GM08714 (cell line): ENCODE data around the gene ASB2.

Experiments used
- H3K4me3 ChIP-seq: fragments of 200-500 bp; sonication (Bioruptor generic); 2 replicates; pipeline ENCODE4 v1.5.1; 2014; ENCODE audit warnings: mild to moderate bottlenecking, low read length, inconsistent platforms
- ZNF274 ChIP-seq: IDR thresholded peaks from 2 replicates; pipeline ENCODE4 v1.6.1; 2012; ENCODE audit warnings: mild to moderate bottlenecking, low read depth, low read length

Gene ASB2

GRCh38 chr14:93902619-93903307 is 73.6 kb downstream of the ASB2 start:
- H3K4me3 ChIP-seq: no peak overlapping the region
- no peak for TF ChIP-seq ZNF274

- no peak for TF ChIP-seq ZNF274
- no peak overlapping the region for H3K4me3 ChIP-seq
These were observed 74.6 kb downstream of the ASB2 start for GRCh38 chr14:93901813-93902212.

DNA sequence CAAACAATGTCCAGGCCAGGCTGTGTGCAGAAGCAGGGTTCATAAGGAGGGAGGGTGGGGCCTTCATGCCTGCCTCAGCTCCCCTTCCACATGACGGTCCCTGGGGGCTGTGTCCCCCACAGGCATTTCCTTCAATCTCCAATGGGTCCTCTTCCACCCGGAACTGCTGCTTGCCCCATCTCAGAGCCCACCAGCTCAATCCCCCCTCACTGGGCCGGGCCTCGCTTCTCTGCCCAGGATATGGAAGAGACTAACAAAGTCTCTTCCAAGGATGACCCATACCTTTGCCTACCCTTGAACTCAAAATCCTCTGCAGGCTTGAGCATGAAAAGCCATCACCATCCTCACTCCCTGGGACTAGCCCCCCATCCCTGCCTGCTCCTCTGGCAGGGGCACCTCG is 77.6 kb downstream of the ASB2 start:
- TF ChIP-seq ZNF274: no peak

DNA sequence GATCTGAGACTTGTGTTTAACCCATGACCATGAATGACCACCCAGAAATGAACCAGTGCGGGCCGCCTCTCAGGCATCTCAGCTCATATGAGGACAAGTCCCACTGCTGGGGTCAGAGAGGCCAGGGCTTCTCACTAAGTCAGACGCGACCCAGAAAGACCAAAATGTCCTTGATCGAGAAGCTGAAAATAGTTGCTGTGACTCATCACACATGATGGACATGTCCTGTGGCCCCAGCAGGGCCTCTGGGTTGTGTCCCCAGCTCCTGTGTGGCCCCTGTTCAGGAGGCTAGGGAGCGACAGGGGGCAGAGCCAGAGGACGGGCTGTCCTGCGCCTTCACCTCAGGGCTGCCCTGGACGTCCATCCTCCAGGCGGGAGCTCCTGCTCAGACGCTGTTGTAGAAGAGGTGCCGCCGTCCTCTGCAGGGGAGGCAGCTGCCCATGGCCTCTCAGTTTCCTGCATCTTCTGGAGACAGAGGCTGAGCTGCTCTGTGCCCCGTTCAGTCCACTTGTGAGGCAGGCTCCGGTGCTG is 78.2 kb downstream of the ASB2 start:
- no peak overlapping the region for H3K4me3 ChIP-seq
- TF ChIP-seq ZNF274: no peak

More for the DNA sequence above, 77.6 kb downstream of the ASB2 start:
- H3K4me3 ChIP-seq: no peak overlapping the region

DNA sequence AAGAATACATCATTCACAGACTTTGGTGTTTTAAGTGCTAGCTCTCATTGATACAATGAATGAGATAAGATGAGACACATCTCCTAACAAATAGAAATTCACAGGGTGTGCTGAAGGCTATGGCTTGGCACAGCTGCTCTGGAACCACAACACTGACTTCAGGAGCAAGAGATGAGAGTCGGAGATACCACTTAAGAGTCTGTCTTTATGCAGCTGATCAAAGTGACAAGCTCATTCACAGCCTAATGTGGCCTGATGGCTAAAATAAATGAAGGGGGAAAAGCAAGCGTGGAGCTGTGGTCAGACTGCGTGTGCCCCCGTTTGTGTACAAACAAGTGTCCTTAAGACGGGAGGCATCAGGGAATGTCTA is 78.9 kb downstream of the ASB2 start:
- H3K4me3 ChIP-seq: no peak overlapping the region
- TF ChIP-seq ZNF274: no peak

GRCh38 chr14:93895023-93895604 is 81.3 kb downstream of the ASB2 start:
- no peak overlapping the region for H3K4me3 ChIP-seq
- TF ChIP-seq ZNF274: no peak

- no peak overlapping the region for H3K4me3 ChIP-seq
- no peak for TF ChIP-seq ZNF274
These were observed 82.6 kb downstream of the ASB2 start for GRCh38 chr14:93893661-93894261.

GRCh38 chr14:93892923-93893558 is 83.3 kb downstream of the ASB2 start:
- no peak for TF ChIP-seq ZNF274
- H3K4me3 ChIP-seq: no peak overlapping the region

- TF ChIP-seq ZNF274: no peak
- no peak overlapping the region for H3K4me3 ChIP-seq
These were observed 83.9 kb downstream of the ASB2 start for GRCh38 chr14:93892505-93892839.

GRCh38 chr14:93891756-93892504 is 84.4 kb downstream of the ASB2 start:
- no peak overlapping the region for H3K4me3 ChIP-seq
- TF ChIP-seq ZNF274: no peak

DNA sequence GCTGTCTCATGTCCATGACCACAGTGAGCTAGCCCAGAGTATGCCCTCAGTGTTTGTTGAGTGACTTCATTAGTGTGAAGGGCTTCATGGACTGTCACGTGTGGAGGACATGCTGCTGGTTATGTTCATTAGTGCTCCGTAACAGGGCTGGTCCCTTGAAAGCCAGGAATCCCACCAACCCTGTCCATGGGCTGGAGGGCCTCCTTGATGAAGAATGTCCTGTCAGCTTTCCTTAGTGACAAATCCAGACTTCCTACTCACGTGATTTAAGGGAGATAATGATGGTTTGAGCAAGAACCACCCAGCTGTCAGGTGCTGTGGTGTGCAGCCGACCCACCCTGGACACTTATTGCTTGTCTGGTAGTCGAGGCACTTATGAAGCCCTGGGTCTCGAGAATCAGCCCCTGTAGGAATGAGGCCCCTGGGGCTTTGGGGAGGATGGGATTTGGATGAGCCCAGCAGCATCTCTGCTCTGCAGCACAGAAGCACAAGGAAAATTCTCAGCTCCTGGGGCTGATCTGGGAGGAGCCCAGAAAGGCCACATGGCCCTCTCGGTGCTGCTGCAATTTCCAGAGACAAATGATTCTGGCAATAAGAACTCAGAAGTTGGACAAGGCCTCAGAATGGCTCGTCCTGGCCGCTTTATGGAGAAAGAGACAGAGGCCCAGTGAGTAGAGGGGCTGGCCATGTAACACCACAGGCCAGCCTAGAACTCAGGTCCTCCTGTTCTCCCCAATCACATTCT is 86.5 kb downstream of the ASB2 start:
- no peak for TF ChIP-seq ZNF274
- H3K4me3 ChIP-seq: no peak overlapping the region

DNA sequence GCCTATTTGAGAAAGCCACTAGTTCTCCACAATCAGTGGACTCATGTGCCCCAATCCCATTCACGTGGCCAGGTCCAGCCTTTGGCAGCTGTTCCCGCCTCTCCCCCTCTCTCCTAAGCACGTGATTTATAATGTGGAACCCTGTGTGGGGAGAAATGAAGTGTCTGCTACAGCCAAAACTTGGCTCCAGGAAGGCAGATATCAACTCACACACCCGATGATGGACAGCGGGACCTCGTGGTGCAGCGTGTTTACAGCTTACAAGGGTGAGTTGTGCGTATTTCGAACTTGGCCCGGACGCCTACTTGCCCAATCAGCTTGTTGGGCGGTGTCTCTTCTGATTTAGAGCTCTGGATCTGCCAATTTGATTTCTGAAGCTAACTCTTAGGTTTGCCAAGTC is 87.4 kb downstream of the ASB2 start:
- no peak for TF ChIP-seq ZNF274
- no peak overlapping the region for H3K4me3 ChIP-seq

GRCh38 chr14:93884950-93885349 is 91.4 kb downstream of the ASB2 start:
- no peak for TF ChIP-seq ZNF274
- H3K4me3 ChIP-seq: no peak overlapping the region
